Motor neuron (in vitro differentiated cells): ENCODE measurements around the gene IRF8. TPM values are rescaled to one million over a fixed set of nuclear protein-coding genes. Genes with fewer than 3 reads are reported as not detected.
A peak's percentile ranks its signal among the peaks of the same experiment; 100 is the strongest.

Experiments used
- ATAC-seq, 8 experiments: fragments of 200-7000 bp; cut with Tn5 transposase; replicated peaks in 6 of 8; 2 replicates each; pipeline ENCODE4 v1.8.0; 2021; ENCODE audit warnings: mild to moderate bottlenecking in 8 of 8, moderate library complexity in 8 of 8
- H3K27ac ChIP-seq, 2 donors: fragments of 250-450 bp; sonication (Bioruptor Pico); 2 replicates each; pipeline ENCODE4 v1.9.0; 2021; ENCODE audit warnings: antibody characterized with exemption in 2 of 2, mild to moderate bottlenecking in 2 of 2, moderate library complexity in 1 of 2
- H3K4me1 ChIP-seq, 2 donors: fragments of 250-450 bp; sonication (Bioruptor Pico); replicated peaks in 1 of 2; 2 replicates each; pipeline ENCODE4 v1.6.1; 2021; ENCODE audit warnings: antibody characterized with exemption in 2 of 2, mild to moderate bottlenecking in 2 of 2, moderate library complexity in 1 of 2
- H3K4me3 ChIP-seq, 5 donors: fragments of 250-450 bp; sonication (Bioruptor Pico); 2 replicates each; pipeline ENCODE4 v1.9.0; 2021; ENCODE audit warnings: antibody characterized with exemption in 5 of 5, mild to moderate bottlenecking in 5 of 5, moderate library complexity in 4 of 5
- WGBS, 10 experiments: fragments of 450-650 bp; shearing (Covaris generic); methylation state at CpG; one replicate each; pipeline ENCODE4 v1.0.0; 2022; 5-methylcytosine and 5-hydroxymethylcytosine counted together
- in situ Hi-C, 9 experiments: fragments of 400-800 bp; cut with MboI; loops; one replicate each; pipeline ENCODE4 v1.15.0; 2021; ENCODE audit warnings: low sequenced_read_pairs in 9 of 9, low pct_unique_long_range_greater_than_20kb in 2 of 9; ENCODE audit not compliant: unreplicated experiment in 9 of 9
- total RNA-seq, 8 experiments: library from RNA; unstranded; fragments of 300-600 nt; gene quantifications; 2 replicates each; pipeline versions ENCODE4 v1.2.3 to v1.2.4, GENCODE V29; 2022

IRF8 gene
- total RNA-seq, 8 experiments from 2014 or later, result 0.22 to 6.2 (median 0.81) TPM; not detected in 2

GRCh38 chr16:85969159-85969558 is 70.2 kb downstream of the IRF8 start:
- H3K4me1 ChIP-seq, result no peaks in the 10 kb centered on the region
- H3K4me3 ChIP-seq, result no peak overlapping the region
- in situ Hi-C loops, result no loop called here
- H3K27ac ChIP-seq, result no peak overlapping the region
- WGBS, 10 experiments, result 7 to 65% (median 25%) methylated on average over 1 to 2 of the region's 2 CpGs; no CpG with 5 or more reads in 3 of the 10 experiments
- no peak for ATAC-seq

- Histone ChIP-seq H3K27ac (no peak overlapping the region), H3K4me1 (no peaks in the 10 kb centered on the region), H3K4me3 (no peak overlapping the region)
- peak in 1 of 8 experiments; percentile 50 for ATAC-seq
- in situ Hi-C loops, result no loop called here
- 0 to 61% (median 48%) methylated on average over 1 to 7 of the region's 9 CpGs; no CpG with 5 or more reads in 3 of the 10 experiments for WGBS, 10 experiments
Measured at GRCh38 chr16:85969591-85969990, 70.6 kb downstream of the IRF8 start.

- no peak overlapping the region for H3K4me3 ChIP-seq
- no peaks in the 10 kb centered on the region for H3K4me1 ChIP-seq
- WGBS, 10 experiments, result 40 to 82% (median 43%) methylated on average over 1 to 7 of the region's 14 CpGs; no CpG with 5 or more reads in 4 of the 10 experiments
- in situ Hi-C loops, result no loop called here
- no peak overlapping the region for H3K27ac ChIP-seq
- no peak for ATAC-seq
Measured at GRCh38 chr16:85970016-85970733, 71.2 kb downstream of the IRF8 start.

GRCh38 chr16:85970738-85971137 is 71.8 kb downstream of the IRF8 start:
- WGBS, 10 experiments, result 20 to 100% (median 67%) methylated on average over 1 to 3 of the region's 3 CpGs; no CpG with 5 or more reads in 3 of the 10 experiments
- in situ Hi-C loops, result no loop called here
- ATAC-seq, result no peak

More at GRCh38 chr16:85970738-85971137, 71.8 kb downstream of the IRF8 start:
- H3K27ac ChIP-seq, result no peak overlapping the region
- H3K4me3 ChIP-seq, result no peak overlapping the region
- H3K4me1 ChIP-seq, result no peaks in the 10 kb centered on the region

Other genes starting within 250 kb of the IRF8 start
- 10 to 100 TPM in 3 of 8 experiments, 1 to 10 TPM in 4, under 1 TPM in 1; 0.25 to 26.1 (median 5.3) TPM for gene GINS2, start 210.2 kb upstream of the IRF8 start, total RNA-seq
- 1 to 10 TPM in 5 of 8 experiments, under 1 TPM in 3; 0.23 to 3.3 (median 1.9) TPM for gene C16orf74, start 148.1 kb upstream of the IRF8 start, total RNA-seq
- 10 to 100 TPM; 13.5 to 32.5 (median 25.6) TPM for gene EMC8, start 99.6 kb upstream of the IRF8 start, total RNA-seq
- gene COX4I1, start 99.5 kb upstream of the IRF8 start, total RNA-seq, result 100 to 1,000 TPM; 531 to 741 (median 580) TPM